Stromal cell of bone marrow (primary cell): ENCODE measurements around the gene CFAP58.

Experiments used
- DNase-seq: peaks from one replicate; pipeline ENCODE4 v3.0.0-alpha.2; 2012; ENCODE audit warnings: low read depth

Gene CFAP58, protein sequence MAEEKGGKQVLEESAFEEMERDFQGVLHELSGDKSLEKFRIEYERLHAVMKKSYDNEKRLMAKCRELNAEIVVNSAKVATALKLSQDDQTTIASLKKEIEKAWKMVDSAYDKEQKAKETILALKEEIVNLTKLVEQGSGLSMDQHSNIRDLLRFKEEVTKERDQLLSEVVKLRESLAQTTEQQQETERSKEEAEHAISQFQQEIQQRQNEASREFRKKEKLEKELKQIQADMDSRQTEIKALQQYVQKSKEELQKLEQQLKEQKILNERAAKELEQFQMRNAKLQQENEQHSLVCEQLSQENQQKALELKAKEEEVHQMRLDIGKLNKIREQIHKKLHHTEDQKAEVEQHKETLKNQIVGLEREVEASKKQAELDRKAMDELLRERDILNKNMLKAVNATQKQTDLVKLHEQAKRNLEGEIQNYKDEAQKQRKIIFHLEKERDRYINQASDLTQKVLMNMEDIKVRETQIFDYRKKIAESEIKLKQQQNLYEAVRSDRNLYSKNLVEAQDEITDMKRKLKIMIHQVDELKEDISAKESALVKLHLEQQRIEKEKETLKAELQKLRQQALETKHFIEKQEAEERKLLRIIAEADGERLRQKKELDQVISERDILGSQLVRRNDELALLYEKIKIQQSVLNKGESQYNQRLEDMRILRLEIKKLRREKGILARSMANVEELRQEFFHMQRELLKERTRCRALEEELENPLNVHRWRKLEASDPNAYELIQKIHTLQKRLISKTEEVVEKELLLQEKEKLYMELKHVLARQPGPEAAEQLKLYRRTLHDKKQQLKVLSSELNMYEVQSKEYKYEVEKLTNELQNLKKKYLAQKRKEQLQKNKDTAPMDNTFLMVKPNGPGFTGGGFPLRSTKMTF

DNA sequence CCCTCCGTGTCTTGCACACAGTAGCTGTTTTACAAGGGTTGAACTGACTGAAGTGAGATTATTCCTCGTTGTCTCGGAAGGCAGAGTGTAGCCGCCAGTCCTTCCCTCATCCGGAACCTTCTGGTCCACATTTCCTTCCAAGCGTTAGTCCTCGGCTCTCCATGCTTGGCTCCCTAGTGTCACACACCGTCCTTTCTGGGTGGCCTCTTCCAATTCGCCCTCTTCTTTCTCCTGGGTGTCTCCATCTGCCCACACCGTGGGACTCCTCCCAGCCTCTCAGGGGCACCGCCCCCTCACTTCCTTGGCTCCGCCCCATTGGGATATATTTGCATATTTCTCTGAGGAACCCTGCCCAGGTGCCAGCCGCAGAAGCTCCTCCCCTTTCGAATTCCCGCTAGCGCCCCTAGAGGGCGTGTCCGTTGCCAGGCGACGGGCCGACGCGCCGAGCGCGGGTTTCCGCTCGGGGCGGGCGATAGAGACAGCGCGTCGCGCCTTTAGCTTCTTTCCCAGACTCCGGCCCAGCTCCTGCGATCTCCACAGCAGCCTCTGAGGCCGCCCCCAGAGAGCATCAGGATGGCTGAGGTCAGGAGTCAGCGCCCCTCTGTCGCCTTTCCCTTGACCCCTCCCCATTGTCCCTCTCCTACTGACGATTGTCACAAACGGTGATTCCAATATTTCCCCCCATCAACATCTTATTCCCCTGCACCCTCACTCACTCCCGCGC lies at the start of gene CFAP58:
CFAP58 (plus strand) TSS at position 509 of the 724 bp plus-strand sequence; CDS start at position 574, 65 bp downstream.
- DNase-seq = peak; percentile 63

DNA sequence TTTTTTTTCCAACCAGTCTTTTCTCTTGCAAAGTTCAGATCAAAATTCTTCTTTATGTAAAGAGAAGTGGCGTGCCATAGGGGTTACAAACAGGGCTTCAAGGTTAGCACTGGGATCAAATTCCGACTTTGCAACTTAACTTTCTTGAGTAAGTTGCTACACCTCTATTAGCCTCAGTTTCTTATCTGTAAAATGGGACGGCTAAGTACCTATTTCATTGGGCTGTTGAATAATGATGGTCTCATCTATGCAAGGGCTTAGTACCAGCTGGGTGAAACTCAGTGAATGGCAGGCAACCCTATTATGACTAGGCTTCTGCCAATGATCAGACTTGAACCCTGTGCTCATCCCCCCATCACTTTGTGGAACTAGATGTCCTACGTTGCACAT lies 49.3 kb upstream of the CFAP58 start:
- no peak for DNase-seq

DNA sequence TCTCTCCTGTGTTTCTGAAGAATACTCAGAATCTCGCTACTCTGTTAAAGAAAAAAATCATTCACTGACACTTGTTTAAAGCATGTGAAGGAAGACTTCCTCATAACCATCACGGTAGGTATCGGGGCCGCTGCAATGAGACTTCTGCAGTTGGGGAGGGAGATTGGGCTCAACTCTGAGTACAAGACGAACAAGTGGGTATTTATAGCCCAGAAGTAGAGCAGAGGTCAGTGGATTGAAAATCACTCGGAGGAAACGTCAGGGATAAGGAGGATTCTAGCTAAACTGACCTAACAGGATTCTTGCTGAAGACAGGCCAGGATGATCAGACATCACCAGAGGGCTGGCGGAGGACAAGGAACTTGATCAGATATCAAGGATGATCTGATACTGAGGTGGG lies 48.7 kb upstream of the CFAP58 start:
- DNase-seq = no peak

DNA sequence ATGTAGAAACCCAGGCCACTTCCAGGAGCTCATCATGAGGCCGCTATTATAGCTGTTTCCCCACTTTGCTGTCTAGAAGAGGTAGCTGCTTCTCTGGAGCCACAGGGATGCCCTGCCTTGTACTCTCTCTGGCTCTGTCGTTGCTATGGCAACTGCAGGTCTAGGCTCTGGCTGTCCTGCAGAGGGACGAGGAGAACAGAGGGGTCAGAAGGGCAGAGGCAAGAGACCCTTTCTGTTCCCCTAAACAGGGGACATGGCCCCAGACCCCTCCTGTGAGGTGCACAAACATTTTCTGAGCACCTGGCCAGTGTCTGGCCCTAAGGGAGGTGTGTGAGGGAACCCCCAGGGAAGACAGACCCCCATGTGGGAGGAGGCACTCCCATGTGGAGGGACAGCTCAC lies 46.7 kb upstream of the CFAP58 start:
- DNase-seq = no peak

DNA sequence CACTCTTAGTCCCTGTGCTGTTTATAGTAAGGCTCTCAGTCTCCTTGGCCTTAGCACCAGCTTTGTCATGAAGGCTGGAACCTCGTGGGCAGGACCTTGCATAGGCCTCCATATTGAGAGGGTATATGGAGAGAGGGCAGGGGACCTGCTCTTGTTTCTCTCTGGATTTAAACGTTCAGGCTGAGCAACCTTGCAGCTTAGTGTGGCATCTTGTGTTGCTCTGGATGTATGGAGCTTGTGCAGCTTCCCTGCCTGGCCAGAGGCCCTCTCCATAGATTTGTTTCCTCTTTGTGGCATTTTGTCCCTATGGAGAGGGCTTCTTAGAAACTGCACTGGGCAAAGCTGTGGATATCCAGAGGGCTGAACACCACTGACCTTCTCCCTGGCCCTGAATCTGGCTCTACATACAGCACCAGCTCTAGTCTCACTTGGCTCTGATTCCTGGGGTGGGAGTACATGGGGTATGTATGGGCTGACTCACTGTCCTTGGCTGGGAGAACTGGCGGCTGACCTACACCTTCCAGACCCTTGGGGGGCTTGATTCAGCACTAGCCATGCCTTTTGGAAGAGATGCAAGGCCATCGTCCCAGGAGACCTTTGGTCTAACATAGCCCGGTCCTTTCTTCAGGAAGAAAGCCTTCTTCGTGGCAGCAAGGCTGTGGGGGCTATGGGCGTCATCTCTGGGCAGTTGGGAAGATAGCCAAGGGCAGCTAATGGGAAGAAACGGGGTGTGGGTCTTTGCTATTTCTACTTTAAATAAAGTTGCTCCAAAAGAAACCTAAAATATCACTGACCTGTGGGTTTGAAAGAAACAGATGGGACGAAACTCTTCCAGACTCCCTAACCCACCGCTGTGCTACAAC lies 45.8 kb upstream of the CFAP58 start:
- no peak for DNase-seq

DNA sequence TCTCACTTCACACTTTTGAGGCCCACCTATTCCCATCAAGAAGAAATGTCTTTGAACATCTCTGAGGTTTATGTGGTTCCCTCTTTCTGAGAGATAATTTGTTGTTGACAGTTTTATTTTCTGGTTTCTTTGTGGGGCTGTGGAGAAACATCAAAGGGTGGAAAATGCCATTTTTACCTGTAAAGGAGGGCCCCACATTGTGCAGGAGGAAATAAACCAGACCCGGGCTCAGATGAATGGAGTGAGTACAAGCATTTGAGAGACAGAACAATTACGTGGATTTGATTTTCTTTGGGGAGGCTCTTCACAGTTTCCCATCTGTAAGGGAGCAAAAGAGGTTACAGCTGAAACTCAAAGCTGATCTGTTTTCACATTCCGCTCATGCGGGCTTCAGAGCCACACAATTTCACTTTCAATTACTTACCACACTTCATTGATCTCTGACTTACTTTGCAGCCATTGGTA lies 45.2 kb upstream of the CFAP58 start:
- no peak for DNase-seq

DNA sequence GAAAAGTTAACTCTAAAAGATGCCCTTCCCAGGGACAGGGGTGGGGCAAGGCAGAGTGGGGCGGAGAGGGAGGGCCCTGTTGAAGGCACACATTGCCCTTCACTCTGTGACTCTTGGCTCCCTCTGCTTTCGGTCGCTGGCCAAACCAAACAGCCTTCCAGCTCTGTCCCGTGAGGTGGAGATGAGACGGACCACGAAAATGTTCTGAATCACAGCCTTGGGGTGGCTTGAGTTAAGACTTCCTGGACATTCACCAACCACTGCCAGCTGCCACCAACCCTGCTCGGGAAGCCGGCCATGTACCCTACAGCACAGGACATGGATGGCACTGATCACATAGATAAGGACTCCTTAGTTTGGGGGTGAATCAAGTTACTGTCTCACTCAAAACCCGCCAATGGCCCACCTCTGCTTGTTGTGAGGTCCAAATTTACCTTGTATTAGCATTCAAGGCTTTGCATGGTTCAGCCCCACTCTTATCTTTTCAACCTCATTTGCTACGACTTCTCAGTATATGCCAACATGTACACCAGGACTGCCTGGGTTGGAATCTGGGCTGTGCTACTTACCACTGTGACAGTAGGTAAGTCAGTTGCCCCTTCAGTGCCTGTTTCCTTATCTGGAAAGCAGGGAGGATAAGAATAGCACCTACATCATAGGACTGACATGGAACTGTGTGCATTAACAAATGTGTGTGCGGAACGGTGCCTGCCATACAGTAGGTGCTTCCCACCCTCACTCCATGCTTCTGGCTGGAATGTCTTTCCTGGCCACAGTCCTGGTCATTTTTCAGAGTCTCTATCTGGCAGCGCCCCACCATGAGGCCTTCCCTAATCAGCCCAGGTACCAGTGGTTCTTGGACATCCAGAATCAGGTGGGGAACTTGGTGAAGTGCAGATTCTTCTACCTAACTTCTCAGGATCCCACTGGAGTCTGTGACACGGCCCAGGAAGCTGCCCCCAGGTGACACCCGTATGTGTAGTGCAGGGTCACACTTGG lies 43.4 kb upstream of the CFAP58 start:
- DNase-seq = peak; percentile 95

DNA sequence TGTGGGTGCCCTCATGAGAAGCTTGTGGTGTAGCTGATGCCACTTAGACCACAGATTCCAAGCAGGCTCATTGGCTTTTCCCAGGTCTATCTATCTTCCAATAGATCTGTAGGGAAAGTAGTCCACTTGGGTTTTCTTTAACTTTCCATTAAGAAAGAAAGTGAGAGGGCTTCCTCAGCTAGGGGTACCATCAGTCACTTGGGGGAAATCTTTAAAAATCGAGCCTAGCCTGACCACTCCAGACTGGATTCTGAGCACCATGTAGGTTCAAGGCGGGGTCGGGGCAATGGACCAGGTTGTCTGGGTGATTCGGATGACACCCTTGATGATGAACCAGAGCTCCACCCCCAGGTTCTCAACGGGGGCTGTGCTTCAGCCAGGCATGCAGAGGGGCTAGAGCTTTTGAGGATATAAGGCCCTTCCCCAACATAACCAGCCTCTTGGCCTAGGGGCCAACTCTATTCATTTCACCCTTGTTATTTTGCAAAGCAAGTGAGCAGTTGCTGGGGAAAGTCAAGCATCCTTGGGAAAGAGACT lies 42.4 kb upstream of the CFAP58 start:
- no peak for DNase-seq

DNA sequence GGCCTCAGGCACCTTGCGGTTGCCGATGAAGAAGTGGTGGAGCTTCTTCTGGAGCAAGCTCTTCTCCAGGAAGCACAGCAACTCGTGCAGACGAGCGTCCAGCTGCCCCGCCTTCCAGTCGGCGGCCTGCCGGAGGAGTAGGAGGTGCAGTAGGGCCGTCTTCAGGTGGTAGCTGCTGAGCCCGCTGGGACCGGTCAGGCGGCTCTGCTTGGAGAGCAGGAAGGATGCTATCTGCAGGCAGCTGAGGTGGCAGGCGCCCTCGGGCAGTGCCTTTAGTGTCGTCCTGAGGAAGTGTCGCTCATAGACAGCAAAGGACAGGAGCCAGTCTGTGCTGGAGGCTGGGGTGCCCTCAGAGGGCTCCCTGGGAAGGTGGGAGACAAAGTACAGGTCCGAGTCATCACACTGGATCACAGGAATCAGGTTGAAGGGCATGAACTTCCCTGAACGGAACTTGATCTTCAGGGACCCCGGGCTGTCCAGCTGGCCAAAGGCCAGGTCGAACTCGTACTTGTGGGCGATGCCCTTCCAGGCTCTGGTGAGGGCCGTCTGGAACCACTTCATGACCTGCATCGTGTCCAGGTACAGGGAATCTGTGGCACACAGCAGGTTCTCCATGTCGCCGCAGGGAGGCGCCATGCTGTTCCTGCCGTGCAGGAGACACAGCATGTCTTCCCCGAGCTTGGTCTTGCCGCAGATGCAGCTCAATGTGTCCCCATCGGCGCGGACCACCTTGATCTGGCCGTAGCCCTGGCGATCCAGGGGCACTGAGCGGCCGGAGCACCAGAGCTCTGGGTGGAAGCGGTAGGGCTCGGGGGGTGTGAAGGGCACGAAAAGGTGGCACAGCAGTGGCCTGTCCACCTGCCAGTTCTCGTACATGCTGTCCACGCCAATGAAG lies 38.8 kb upstream of the CFAP58 start:
- no peak for DNase-seq

DNA sequence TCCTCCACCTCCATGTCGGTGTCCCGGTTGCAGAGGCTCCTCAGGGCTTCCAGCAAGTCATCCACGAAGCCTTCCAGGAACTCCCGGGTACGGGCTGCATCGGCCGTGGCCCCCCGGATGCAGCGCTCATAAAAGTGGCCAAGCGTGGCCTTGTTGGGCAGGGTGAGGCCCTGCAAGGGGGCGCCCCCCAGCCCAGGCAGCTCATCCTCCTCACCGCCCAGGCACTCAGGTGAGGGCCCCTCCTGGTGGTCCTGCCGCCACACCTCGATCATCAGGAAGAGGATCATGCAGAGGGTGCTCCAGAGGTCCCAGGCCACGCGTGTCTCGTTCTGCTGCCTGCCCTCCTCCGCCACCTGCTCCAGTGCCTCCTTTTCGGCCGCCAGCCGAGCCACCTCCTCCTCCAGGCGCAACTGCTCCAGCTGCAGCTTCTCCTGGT lies 38.1 kb upstream of the CFAP58 start:
- DNase-seq = no peak

DNA sequence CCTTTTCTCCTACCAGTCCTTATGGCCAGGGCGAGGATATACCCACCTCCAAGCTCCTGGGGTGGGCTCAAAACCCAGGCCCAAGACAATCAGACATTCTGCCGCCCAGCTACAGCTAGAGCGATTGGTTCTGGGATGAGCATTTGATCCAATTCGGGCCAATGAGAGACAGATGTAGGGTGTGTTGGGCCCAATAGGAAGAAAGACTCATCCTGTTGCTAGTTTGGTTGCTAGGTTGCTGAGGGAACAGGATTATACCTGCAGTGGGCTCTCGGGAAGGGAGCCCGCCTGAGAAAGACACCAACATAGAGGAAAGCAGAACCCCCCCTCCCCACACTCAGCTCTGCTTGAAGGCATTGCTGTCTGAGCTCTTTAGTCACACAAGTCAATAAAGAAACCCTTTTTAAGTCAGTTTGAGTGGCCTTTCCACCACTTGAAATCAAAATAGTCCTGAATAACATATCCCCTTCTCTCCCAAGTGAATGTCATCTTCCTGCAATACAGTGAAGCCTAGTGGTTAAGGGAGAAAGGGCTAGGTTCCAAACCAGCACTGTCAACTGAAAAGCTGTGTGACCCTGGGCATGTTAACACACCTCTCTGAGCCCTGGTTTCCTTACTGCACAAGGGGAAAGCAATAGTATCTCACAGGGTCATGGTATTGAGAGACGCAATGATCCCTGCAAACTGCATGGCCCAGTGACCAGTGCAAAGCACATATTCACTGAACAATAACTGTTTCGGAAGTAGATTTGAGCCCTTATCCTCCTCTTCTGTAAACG lies 37.1 kb upstream of the CFAP58 start:
- no peak for DNase-seq

DNA sequence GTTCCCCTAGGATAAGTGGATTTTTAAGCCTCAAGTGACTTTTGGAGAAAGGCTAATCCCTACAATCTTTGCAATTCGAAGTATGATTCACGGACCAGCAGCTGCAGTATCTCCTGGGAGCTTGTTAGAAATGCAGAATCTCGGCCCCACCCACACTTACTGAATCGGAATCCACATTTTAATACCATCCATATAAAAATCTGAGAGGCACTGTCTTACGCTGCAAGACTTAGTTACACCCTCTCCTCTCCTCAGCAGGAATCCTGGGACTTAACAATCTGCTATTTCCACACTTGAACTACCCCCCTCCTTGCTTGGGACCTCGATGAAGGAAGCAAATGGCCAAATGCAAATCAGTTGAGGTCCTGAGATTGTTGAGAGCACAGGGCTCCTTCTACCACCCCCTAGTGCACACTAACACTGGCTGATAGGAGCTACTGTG lies 36.3 kb upstream of the CFAP58 start:
- peak; percentile 83 for DNase-seq

DNA sequence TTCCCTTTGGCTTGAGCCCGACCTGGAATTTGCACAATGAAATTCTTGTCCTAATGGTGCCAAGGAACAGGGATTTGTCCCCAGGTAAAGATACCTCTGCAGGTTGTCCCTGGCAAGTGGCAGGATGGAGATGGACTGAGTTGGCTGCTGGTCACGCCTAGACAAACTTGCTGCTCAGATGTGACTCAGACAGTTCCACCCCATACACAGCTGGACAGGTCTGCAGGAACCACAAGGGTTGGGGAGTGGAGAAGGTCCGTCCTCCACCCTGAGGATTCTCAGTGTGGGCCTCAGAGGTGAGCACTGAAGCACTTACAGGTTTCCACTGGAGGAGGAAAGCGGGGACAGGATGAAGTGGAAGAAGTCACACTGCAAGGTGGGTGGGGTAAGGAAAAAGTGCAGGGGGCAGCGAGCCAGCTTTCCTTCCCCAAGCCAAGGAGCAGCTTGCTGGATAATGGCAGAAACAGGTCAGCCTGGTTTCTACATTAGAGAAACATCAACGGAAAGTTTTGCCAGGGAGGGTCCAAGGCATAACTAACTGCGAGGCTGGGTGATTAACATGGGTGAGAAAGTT lies 35.8 kb upstream of the CFAP58 start:
- no peak for DNase-seq

DNA sequence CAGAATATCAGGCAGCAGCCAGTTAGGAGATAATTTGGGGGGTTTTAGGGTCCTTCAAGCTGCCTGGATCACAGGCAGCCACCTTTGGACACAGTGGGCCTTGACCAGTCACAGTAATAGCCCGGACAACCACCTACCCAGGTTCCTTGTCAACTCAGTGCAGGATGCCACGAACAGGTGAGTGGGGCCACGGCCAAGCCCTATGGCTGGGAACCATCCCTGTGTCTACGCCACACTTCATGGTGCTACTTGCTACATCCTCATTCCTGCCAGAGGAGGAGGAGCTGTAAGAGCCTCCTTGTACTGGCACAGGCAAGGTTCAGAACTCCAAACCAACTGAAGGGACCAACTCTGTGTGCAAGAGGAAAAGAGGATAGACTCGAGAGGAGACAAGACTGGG lies 35.3 kb upstream of the CFAP58 start:
- DNase-seq = no peak

DNA sequence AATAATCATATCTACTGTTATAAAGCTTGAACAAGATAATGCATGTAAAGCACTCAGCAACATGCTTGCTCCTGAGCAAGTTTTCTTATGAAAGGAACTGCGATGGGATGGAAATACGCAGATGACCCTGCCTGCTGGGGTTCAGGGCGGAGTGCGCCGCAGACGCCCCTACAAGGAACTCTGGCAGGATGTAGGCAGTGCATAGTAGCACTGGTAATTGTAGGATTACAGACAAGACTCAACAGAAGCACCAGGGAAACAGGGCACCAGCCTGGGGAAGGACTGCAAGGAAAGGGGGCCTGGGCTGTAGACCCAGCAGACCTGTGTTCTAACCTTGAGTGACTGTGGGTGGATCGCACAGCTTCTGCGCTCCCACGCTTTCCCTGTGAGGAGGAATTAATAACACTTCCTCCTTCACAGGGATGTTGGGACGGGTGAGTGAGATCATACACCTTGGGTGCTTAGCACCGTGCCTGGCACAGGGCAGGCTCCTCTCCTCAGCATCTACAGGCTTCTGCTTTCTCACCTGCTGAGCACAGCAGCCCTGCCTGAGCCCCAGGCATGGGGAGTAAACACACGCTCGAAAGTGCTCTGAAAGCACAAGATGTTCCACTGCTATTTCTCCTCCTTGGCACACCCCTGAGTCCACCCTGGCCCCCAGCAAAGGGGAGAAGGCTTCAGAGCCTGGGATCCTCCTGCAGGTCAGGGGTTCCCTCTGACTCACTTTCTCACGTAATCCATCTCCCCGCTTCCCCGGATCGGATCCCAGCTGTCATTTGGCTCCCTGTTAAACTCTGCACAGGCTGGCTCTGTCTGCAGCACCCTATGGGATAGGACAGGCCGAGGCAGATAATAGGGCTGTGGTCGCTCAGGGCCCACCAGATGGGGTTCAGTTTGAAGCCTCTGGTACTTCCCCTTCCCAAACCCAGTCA lies 34.6 kb upstream of the CFAP58 start:
- DNase-seq = no peak

DNA sequence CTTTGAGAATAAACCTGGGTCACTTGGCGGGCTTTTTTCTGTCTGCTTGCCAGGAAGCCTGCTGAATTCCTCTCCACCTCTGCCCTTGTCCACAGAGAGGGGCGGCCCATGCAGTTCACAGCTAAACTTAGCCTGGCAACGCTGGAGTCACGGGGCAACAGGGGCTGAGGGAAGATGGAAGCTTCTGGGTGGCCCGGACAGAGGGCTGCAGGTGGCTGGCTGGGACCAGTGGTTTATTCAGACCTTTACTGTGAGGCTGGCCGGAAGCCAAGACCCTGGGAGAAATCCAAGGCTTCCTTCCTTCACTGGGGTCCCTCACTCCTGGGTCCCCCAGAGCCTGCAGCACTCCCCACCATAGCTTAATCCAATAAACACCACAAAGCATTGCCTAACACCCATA lies 32.4 kb upstream of the CFAP58 start:
- DNase-seq = no peak
